ENCODE data around the gene SIM1. TPM values are rescaled to one million over a fixed set of nuclear protein-coding genes. Genes with fewer than 3 reads are reported as not detected.
A peak's percentile ranks its signal among the peaks of the same experiment; 100 is the strongest.

The SIM1 gene
- total RNA-seq, 1 experiment from 2014 or later = not detected

GRCh38 chr6:100415768-100416167 lies 49.0 kb downstream of the SIM1 start:
- BruUV-seq (replicated peaks) = no TSS peak
- POLR2A ChIA-PET = no interaction called here
- H3K79me2 ChIP-seq (ENCODE audit: insufficient read depth, low read length) = no peaks in the 10 kb centered on the region
- no peak overlapping the region for H3K4me3 ChIP-seq (replicated peaks in 1 of 2; ENCODE audit: low read depth in 1 of 2, low read length in 2 of 2)
- H3K36me3 ChIP-seq (ENCODE audit: control insufficient read depth in 1 of 2, insufficient read depth in 2 of 2, low read length in 2 of 2) = no peaks in the 10 kb centered on the region
- H3K9ac ChIP-seq (ENCODE audit: low read length) = no peak overlapping the region
- no peaks in the 10 kb centered on the region for H4K20me1 ChIP-seq (ENCODE audit: insufficient read depth)
- no peaks in the 10 kb centered on the region for H3K9me2 ChIP-seq (ENCODE audit: insufficient read depth)
- CTCF ChIA-PET = no interaction called here
- H3K4me2 ChIP-seq (ENCODE audit: low read length) = no peak overlapping the region
- DNase-seq (ENCODE audit: low read depth, low spot score) (no peak), ATAC-seq (no peak)
- intact Hi-C loops (cut with micrococcal nuclease) = no loop called here
- RAD21 ChIA-PET (ENCODE audit: low non-redundant PET in 1 of 2, low total read pairs in 2 of 2, uncharacterized antibody in 2 of 2, unreplicated experiment in 2 of 2) = no interaction called here
- H2AFZ ChIP-seq (ENCODE audit: low read depth, low read length, poor library complexity, severe bottlenecking) = peak overlapping the region; percentile 22
- no peaks in the 10 kb centered on the region for H3K4me1 ChIP-seq (ENCODE audit: control insufficient read depth in 1 of 2, insufficient read depth in 2 of 2, low read length in 2 of 2)
- no peaks in the 10 kb centered on the region for H3K27me3 ChIP-seq (ENCODE audit: insufficient read depth, low read length)
- H3K27ac ChIP-seq (ENCODE audit: low read depth, low read length) = no peak overlapping the region
- TF ChIP-seq SP1 (IDR thresholded peaks at IDR 0.05; ENCODE audit: low read depth) (no peak), ZBTB33 (IDR thresholded peaks at IDR 0.05; ENCODE audit: extremely low read depth, insufficient replicate concordance, low read length) (no peak), YY1 (IDR thresholded peaks at IDR 0.05; ENCODE audit: extremely low read depth, insufficient replicate concordance, low read depth, low read length) (no peak), SIN3A (IDR thresholded peaks at IDR 0.05; ENCODE audit: low read depth) (no peak), POLR2AphosphoS5 (IDR thresholded peaks at IDR 0.05; ENCODE audit: low read depth, low read length) (no peak), ELF1 (IDR thresholded peaks at IDR 0.05; ENCODE audit: borderline replicate concordance, low read depth) (no peak), EGR1 (IDR thresholded peaks at IDR 0.05; ENCODE audit: low read depth) (no peak), CEBPB (IDR thresholded peaks at IDR 0.05; ENCODE audit: low read depth) (no peak), REST (IDR thresholded peaks at IDR 0.05; ENCODE audit: low read depth) (no peak), TCF7L2 (IDR thresholded peaks at IDR 0.05; ENCODE audit: borderline replicate concordance, extremely low read depth, insufficient read depth, insufficient read length) (no peak), JUND (IDR thresholded peaks at IDR 0.05) (no peak), ZFX (IDR thresholded peaks at IDR 0.05) (no peak), SRF (IDR thresholded peaks at IDR 0.05; ENCODE audit: low read depth) (no peak), RAD21 (IDR thresholded peaks at IDR 0.05; ENCODE audit: low read depth) (no peak), CBX3 (IDR thresholded peaks at IDR 0.05; ENCODE audit: low read depth) (no peak)
- no peaks in the 10 kb centered on the region for H3K9me3 ChIP-seq (ENCODE audit: control insufficient read depth in 1 of 2, insufficient read depth in 1 of 2, low read depth in 1 of 2, low read length in 2 of 2)
